Measurements from ENCODE around the gene AHSP. TPM values are rescaled to one million over a fixed set of nuclear protein-coding genes. Genes with fewer than 3 reads are reported as not detected.

The AHSP gene
- total RNA-seq, 1 donor from 2014 or later = not detected

GRCh38 chr16:31531096-31531495, 3.4 kb downstream of the AHSP start:
- no peaks in the 10 kb centered on the region for H3K36me3 ChIP-seq (ENCODE audit: control insufficient read depth, insufficient read depth, low read length)
- FAIRE-seq (no peak), DNase-seq (ENCODE audit: low read depth) (no peak)
- peaks cover 3% of the 10 kb centered on the region for H3K27me3 ChIP-seq (ENCODE audit: control insufficient read depth, insufficient read depth, low read length)
- TF ChIP-seq CTCF (IDR thresholded peaks at IDR 0.05; ENCODE audit: insufficient read depth, low read length, severe bottlenecking) = no peak
- no peak overlapping the region for H3K4me3 ChIP-seq (ENCODE audit: low read depth, low read length)

GRCh38 chr16:31532120-31532519, 4.4 kb downstream of the AHSP start:
- FAIRE-seq (no peak), DNase-seq (ENCODE audit: low read depth) (no peak)

GRCh38 chr16:31532896-31533295, 5.2 kb downstream of the AHSP start:
- Histone ChIP-seq H3K4me3 (ENCODE audit: low read depth, low read length) (no peak overlapping the region), H3K27me3 (ENCODE audit: control insufficient read depth, insufficient read depth, low read length) (peaks cover 3% of the 10 kb centered on the region), H3K36me3 (ENCODE audit: control insufficient read depth, insufficient read depth, low read length) (no peaks in the 10 kb centered on the region)
- no peak for FAIRE-seq
- no peak for DNase-seq (ENCODE audit: low read depth)
- no peak for TF ChIP-seq CTCF (IDR thresholded peaks at IDR 0.05; ENCODE audit: insufficient read depth, low read length, severe bottlenecking)

More at GRCh38 chr16:31532120-31532519, 4.4 kb downstream of the AHSP start:
- no peaks in the 10 kb centered on the region for H3K36me3 ChIP-seq (ENCODE audit: control insufficient read depth, insufficient read depth, low read length)
- H3K4me3 ChIP-seq (ENCODE audit: low read depth, low read length) = no peak overlapping the region
- peaks cover 3% of the 10 kb centered on the region for H3K27me3 ChIP-seq (ENCODE audit: control insufficient read depth, insufficient read depth, low read length)
- no peak for TF ChIP-seq CTCF (IDR thresholded peaks at IDR 0.05; ENCODE audit: insufficient read depth, low read length, severe bottlenecking)

- no peak for TF ChIP-seq CTCF (IDR thresholded peaks at IDR 0.05; ENCODE audit: insufficient read depth, low read length, severe bottlenecking)
- Histone ChIP-seq H3K36me3 (ENCODE audit: control insufficient read depth, insufficient read depth, low read length) (no peaks in the 10 kb centered on the region), H3K27me3 (ENCODE audit: control insufficient read depth, insufficient read depth, low read length) (no peaks in the 10 kb centered on the region), H3K4me3 (ENCODE audit: low read depth, low read length) (no peak overlapping the region)
- DNase-seq (ENCODE audit: low read depth) (no peak), FAIRE-seq (no peak)
These were observed 8.0 kb downstream of the AHSP start for GRCh38 chr16:31535737-31536136.

- H3K27me3 ChIP-seq (ENCODE audit: control insufficient read depth, insufficient read depth, low read length) = no peaks in the 10 kb centered on the region
- TF ChIP-seq CTCF (IDR thresholded peaks at IDR 0.05; ENCODE audit: insufficient read depth, low read length, severe bottlenecking) = no peak
- H3K4me3 ChIP-seq (ENCODE audit: low read depth, low read length) = no peak overlapping the region
- H3K36me3 ChIP-seq (ENCODE audit: control insufficient read depth, insufficient read depth, low read length) = no peaks in the 10 kb centered on the region
- no peak for DNase-seq (ENCODE audit: low read depth)
- no peak for FAIRE-seq
These were observed 9.2 kb downstream of the AHSP start for GRCh38 chr16:31536804-31537361.
